SIG-M5 treated with dmso at 0.1 percent for 504 hours (cell line): ENCODE results near the gene PICALM.
"Not testable (repeated sequence)": the region's sequence is repeated elsewhere in the genome, so short reads cannot be mapped to it uniquely, and the experiment has no call there.

Source experiments
- DNase-seq: peaks from one replicate; lab custom pipeline; 2025; ENCODE audit not compliant: unreplicated experiment; lab: John Stamatoyannopoulos, UW

Gene PICALM, protein sequence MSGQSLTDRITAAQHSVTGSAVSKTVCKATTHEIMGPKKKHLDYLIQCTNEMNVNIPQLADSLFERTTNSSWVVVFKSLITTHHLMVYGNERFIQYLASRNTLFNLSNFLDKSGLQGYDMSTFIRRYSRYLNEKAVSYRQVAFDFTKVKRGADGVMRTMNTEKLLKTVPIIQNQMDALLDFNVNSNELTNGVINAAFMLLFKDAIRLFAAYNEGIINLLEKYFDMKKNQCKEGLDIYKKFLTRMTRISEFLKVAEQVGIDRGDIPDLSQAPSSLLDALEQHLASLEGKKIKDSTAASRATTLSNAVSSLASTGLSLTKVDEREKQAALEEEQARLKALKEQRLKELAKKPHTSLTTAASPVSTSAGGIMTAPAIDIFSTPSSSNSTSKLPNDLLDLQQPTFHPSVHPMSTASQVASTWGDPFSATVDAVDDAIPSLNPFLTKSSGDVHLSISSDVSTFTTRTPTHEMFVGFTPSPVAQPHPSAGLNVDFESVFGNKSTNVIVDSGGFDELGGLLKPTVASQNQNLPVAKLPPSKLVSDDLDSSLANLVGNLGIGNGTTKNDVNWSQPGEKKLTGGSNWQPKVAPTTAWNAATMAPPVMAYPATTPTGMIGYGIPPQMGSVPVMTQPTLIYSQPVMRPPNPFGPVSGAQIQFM

GRCh38 chr11:86068951-86069407 lies at the start of gene PICALM:
TSS of gene PICALM (minus strand) at chr11:86069084. CDS start at chr11:86068780, 304 bp downstream.
- peak; percentile 97 for DNase-seq

DNA sequence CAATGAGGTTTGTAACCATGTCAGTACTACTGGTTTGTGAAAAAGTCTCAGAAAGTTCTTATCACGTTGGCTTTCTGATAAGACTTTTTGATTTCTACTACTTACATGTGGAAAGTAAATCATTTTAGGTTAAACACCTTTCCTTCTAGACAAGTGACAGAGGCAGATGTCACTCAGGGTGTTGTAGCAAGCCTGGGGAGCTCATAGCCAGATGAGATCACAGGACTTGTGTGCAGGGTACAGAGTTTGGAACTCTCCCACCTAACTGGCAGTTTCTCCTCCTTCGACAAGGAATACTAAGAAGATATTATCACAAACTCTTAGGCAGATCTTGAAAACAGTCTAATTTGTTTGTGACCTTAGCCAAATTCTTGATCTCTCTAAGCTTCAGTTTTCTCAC lies 49.4 kb upstream of the PICALM start:
- no peak for DNase-seq

GRCh38 chr11:86117712-86118063 lies 48.8 kb upstream of the PICALM start:
- DNase-seq = no peak

- no peak for DNase-seq
Measured at GRCh38 chr11:86117001-86117711, 48.3 kb upstream of the PICALM start.

DNA sequence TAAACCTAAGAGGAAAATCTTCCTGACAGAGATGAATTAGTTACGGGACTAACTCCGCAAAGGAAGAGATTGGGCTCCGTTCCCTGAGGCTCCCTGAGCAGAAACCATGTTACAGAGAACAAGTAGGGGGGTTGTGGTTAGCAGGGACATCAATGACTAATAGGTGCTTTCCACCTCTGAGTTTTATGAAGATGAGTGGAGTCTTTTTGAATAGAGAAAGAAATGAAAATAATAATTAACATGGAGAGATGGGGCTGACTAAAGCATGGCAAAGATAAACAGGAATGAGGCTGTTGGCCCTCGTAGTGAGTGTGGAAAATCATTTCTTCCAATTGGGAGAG lies 47.5 kb upstream of the PICALM start:
- DNase-seq = no peak

DNA sequence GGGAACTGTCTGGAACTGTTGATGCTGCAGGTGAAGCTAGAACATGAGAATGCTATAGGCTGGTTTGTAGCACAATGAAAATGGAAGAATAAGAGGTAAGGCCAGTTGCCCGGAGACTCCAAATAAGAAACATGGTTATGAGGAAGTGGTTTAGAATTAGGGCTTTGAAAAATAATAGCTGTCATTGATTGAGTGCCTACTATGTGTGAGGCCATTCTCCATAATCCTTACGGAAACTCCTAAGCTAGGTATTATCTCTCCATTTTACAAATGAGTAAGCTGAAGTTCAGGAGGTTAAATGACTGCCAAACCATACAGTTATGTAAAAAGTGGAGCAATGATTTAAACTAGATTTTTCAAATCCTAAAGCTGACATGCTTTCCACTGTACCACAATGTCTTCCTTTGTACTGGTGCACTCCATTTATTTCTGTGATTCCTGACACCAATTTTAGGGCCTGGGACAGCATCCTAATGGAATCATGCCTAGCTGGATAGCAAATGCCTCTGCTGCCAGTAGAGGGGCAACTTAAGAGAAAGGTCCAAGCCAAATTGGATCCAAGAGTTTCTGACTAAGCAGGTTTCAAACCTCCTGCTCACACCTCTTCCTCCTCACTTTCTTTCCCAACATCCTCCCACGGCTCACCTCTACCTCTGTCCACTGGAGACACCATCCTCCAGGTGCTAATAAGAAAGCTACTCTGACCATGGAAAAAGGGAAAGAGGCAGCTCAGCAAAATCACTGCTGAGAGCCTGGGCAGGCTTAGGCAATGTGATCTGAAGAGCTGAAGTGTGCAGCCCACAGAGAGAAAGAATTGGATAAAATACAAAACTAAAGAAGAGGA lies 46.9 kb upstream of the PICALM start:
- DNase-seq = no peak

DNA sequence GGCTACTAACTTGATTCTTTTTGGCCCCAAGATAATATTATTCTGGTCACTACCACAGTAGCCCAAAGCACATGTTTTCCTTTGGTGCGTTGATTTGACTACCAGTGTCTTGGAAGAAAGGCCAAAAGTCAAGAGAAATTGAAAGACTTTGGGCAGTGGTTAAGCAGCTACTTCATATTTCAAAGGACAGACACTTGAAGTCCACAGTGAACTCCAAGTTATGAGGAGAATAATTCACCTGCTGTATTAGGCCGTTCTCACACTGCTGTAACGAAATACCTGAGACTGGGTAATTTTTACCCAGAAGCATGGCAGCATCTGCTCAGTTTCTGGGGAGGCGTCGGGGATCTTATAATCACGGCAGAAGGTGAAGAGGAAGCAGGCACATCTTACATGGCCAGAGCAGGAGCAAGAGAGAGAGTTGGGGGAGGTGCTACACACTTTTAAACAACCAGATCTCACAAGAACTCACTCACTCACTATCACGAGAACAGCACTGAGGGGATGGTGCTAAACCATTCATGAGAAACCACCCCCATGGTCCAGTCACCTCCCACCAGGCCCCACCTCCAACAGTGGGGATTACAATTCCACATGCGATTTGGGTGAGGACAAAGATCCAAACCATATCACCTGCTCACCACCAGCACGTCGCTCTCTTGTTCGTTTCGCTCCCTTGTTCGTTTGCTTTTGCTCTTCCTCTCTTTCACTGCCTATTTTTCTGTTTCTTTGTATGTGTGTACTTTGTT lies 40.2 kb upstream of the PICALM start:
- DNase-seq = no peak

DNA sequence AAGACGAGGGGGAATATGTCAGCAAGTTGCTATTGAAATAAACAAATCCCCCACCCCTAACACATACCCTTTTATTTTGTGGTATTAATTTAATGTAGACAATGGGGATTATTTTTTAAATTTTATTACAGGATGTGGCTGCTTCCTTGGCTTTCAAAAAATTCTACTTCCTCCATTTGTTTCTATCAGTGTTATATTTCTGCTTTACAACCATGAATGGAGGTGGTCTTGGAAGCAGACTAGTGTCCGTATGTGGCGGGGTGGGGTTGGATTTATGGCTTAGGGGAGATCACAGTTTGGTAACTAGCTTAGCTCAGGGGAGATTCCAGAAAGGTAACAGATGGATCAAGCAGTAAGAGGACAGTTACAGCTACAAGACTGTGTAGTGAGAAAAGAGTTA lies 39.3 kb upstream of the PICALM start:
- DNase-seq = no peak

- no peak for DNase-seq
Measured at GRCh38 chr11:86106916-86107315, 38.0 kb upstream of the PICALM start.

- not testable (repeated sequence) for DNase-seq
Measured at GRCh38 chr11:86106031-86106430, 37.1 kb upstream of the PICALM start.

DNA sequence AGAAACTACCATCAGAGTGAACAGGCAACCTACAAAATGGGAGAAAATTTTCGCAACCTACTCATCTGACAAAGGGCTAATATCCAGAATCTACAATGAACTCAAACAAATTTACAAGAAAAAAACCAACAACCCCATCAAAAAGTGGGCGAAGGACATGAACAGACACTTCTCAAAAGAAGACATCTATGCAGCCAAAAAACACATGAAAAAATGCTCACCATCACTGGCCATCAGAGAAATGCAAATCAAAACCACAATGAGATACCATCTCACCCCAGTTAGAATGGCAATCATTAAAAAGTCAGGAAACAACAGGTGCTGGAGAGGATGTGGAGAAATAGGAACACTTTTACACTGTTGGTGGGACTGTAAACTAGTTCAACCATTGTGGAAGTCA lies 36.7 kb upstream of the PICALM start:
- not testable (repeated sequence) for DNase-seq

GRCh38 chr11:86103808-86104207 lies 34.9 kb upstream of the PICALM start:
- no peak for DNase-seq

DNA sequence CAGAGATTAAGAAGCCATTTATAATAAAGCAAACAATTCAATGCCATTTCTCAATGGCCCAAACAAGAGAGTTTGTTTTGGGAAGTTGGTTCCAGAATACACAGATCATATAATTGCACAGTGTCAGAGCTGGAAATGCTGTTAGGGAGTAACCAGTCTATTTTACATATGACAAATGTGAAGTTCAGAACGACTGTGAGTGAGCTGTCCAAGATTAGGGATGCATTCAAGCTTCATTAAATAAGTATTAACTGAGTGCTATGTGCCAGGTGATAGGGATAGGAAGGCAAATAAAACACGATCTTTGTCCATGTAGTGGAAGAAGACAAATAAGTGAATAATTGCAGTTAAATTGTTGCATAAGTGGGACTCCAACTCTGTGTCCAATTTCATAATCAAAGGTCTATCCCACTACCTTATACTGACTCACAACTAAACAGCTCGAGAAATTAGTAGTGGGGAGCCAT lies 33.1 kb upstream of the PICALM start:
- DNase-seq = no peak

DNA sequence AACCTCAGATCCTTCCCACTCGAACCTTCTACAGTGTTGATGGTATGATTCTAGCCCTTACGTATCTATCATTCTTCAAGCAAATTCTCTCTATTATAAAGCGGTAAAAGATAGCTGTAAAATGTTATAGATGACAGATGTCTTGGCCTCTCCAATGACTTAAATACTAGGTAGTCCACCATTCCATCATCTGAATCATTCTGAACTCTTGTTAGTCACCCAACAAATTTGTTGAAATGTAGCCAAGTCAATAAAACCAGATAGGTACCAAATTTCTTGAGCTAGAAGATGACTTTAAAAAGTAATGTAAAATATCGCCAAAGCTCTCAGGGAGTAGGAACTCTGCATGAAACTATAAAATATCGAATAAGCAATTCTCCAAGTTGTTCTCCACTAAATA lies 32.6 kb upstream of the PICALM start:
- no peak for DNase-seq

DNA sequence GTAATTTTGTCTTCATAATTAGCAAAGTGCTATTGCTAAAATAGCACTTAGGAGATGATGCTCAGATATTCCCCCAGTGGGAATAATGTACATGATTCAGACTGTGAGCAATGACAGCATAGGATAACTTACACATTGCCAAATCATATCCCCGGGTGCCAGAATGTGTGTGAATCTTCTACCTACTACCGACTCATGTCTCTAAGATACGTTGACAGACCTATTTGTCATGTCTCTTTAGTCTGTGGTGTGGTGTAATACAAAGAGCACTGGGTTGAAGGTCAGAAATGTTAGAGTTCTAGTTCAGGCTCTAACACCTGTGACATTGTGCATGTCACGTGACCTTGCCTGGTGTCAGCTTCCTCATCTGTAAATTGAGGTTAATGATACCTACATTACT lies 31.0 kb upstream of the PICALM start:
- DNase-seq = peak; percentile 39

- DNase-seq = peak; percentile 6
Measured at GRCh38 chr11:86097980-86098379, 29.1 kb upstream of the PICALM start.

DNA sequence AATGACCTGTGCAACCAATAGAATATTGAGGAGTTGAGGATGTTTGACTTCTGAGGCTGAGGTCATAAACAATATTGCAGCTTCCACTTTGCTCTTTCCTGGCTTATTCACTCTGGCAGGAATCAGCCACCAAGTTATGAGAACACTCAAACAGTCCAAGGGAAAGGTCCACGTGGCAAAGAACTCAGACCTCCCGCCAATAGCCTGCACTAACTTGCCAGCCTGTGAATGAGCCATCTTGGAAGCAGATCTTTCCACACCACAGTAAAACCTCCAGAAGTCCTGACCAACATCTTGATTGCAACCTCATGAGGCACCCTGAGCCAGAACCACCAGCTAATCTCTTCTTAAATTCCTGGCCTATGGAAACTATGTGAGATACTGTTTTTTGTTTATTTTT lies 22.7 kb upstream of the PICALM start:
- no peak for DNase-seq

DNA sequence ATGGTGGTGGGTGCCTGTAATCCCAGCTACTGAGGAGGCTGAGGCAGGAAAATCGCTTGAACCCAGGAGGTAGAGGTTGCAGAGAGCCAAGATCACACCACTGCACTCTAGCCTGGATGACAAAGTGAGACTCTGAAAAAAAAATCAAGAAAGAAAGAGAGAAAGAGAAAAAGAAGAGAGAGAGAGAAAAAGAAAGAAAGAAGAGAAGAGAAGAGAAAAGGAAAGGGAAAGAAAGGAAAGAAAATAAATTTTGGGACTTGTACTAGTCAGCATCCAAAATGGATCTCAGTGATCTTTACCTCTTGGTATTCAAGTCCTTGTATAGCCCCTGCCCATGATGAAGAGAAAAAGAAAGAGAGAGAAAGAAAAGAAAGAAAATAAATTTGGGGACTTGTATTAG lies 22.2 kb upstream of the PICALM start:
- DNase-seq = no peak

GRCh38 chr11:86089659-86090058 lies 20.8 kb upstream of the PICALM start:
- DNase-seq = no peak

DNA sequence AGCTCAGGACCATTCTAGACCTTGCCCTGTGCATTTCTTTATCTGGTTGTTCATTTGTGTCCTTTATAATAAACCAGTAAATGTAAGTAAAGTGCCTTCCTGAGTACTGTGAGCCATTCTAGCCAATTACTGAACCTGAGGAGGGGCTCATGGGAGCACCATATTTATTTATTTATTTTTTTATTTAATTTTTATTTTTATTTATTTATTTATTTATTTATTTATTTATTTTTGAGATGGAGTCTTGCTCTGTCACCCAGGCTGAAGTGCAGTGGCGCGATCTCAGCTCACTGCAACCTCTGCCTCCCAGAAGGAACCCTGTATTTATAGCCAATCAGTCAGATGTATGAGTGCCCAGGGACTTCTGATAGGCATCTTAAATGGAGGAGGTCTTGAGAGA lies 18.8 kb upstream of the PICALM start:
- not testable (repeated sequence) for DNase-seq
